Stimulated activated CD4-positive, alpha-beta T cell treated with anti-CD3 and anti-CD28 coated beads, Interleukin-4, amount 100 ng/mL, for 1 hour (primary cell): Measurements from ENCODE around the gene ARHGEF25.
"Not testable (repeated sequence)": the region's sequence is repeated elsewhere in the genome, so short reads cannot be mapped to it uniquely, and the experiment has no call there.

Source experiments
- DNase-seq: peaks from one replicate; pipeline ENCODE4 v3.0.0-alpha.2; 2020

The ARHGEF25 gene

GRCh38 chr12:57638096-57638495 lies 26.9 kb downstream of the ARHGEF25 start:
- DNase-seq = no peak

GRCh38 chr12:57640175-57641042 lies 29.2 kb downstream of the ARHGEF25 start:
- DNase-seq = no peak

- no peak for DNase-seq
Measured at GRCh38 chr12:57641699-57642442, 30.6 kb downstream of the ARHGEF25 start.

- DNase-seq = not testable (repeated sequence)
Measured at GRCh38 chr12:57645990-57646658, 34.9 kb downstream of the ARHGEF25 start.

GRCh38 chr12:57646659-57647049 lies 35.4 kb downstream of the ARHGEF25 start:
- DNase-seq = not testable (repeated sequence)

- no peak for DNase-seq
Measured at GRCh38 chr12:57654042-57654441, 42.8 kb downstream of the ARHGEF25 start.

GRCh38 chr12:57655541-57656240 lies 44.5 kb downstream of the ARHGEF25 start:
- DNase-seq = no peak

- not testable (repeated sequence) for DNase-seq
Measured at GRCh38 chr12:57656408-57656807, 45.2 kb downstream of the ARHGEF25 start.

- no peak for DNase-seq
Measured at GRCh38 chr12:57657744-57658143, 46.5 kb downstream of the ARHGEF25 start.

GRCh38 chr12:57658890-57659289 lies 47.7 kb downstream of the ARHGEF25 start:
- DNase-seq = no peak

- DNase-seq = no peak
Measured at GRCh38 chr12:57661376-57661775, 50.1 kb downstream of the ARHGEF25 start.

GRCh38 chr12:57665066-57665820 lies 54.0 kb downstream of the ARHGEF25 start:
- DNase-seq = not testable (repeated sequence)
